NCI-H128 (cell line): ENCODE results near the gene ETV3L.
A peak's percentile ranks its signal among the peaks of the same experiment; 100 is the strongest.

ENCODE experiments used
- DNase-seq: peaks from one replicate; lab custom pipeline; 2025; ENCODE audit not compliant: unreplicated experiment; lab: John Stamatoyannopoulos, UW

ETV3L gene

GRCh38 chr1:157099633-157100009 is at the start of gene ETV3L:
ETV3L (minus strand) TSS chr1:157099808; CDS start chr1:157099523, 285 bp downstream.
- no peak for DNase-seq

GRCh38 chr1:157147906-157148700 is 48.5 kb upstream of the ETV3L start:
- DNase-seq = no peak

- no peak for DNase-seq
Observed at GRCh38 chr1:157147037-157147436, 47.4 kb upstream of the ETV3L start.

- DNase-seq = no peak
Observed at GRCh38 chr1:157146244-157146643, 46.6 kb upstream of the ETV3L start.

- no peak for DNase-seq
Observed at GRCh38 chr1:157145076-157145475, 45.5 kb upstream of the ETV3L start.

- DNase-seq = no peak
Observed at GRCh38 chr1:157144509-157144908, 44.9 kb upstream of the ETV3L start.

- DNase-seq = no peak
Observed at GRCh38 chr1:157142765-157143423, 43.3 kb upstream of the ETV3L start.

- DNase-seq = no peak
Observed at GRCh38 chr1:157142201-157142600, 42.6 kb upstream of the ETV3L start.

- no peak for DNase-seq
Observed at GRCh38 chr1:157141212-157141855, 41.7 kb upstream of the ETV3L start.

GRCh38 chr1:157140063-157140588 is 40.5 kb upstream of the ETV3L start:
- DNase-seq = no peak

- DNase-seq = no peak
Observed at GRCh38 chr1:157139052-157139715, 39.6 kb upstream of the ETV3L start.

- peak; percentile 72 for DNase-seq
Observed at GRCh38 chr1:157138220-157139051, 38.8 kb upstream of the ETV3L start, which contains the start of gene ETV3. ETV3 (minus strand) TSS chr1:157138395; CDS start chr1:157136352, 2,043 bp downstream.

- DNase-seq = no peak
Observed at GRCh38 chr1:157137408-157138219, 38.0 kb upstream of the ETV3L start.

GRCh38 chr1:157137046-157137407 is 37.4 kb upstream of the ETV3L start:
- no peak for DNase-seq

GRCh38 chr1:157136133-157136532 is 36.5 kb upstream of the ETV3L start:
- no peak for DNase-seq

GRCh38 chr1:157135646-157136045 is 36.0 kb upstream of the ETV3L start:
- DNase-seq = no peak

- no peak for DNase-seq
Observed at GRCh38 chr1:157135070-157135469, 35.5 kb upstream of the ETV3L start.

GRCh38 chr1:157134442-157134841 is 34.8 kb upstream of the ETV3L start:
- DNase-seq = no peak

GRCh38 chr1:157133426-157133825 is 33.8 kb upstream of the ETV3L start:
- DNase-seq = no peak
